T-helper 2 cell treated with Interferon-gamma antibody and Interleukin-4, amounts not matched to agents 5 μg/mL and 100 μg/mL, for 36 hours (primary cell): ENCODE results near the gene NUTM2F.
A peak's percentile ranks its signal among the peaks of the same experiment; 100 is the strongest.
"Not testable (repeated sequence)": the region's sequence is repeated elsewhere in the genome, so short reads cannot be mapped to it uniquely, and the experiment has no call there.

ENCODE experiments used
- DNase-seq: peaks from one replicate; pipeline ENCODE4 v3.0.0; 2021; ENCODE audit warnings: low spot score
- H3K27ac Mint-ChIP-seq: one replicate; pipeline ENCODE4 v1.8.0; 2021; ENCODE audit warnings: mild to moderate bottlenecking, mixed read lengths
- H3K27me3 Mint-ChIP-seq: one replicate; pipeline ENCODE4 v1.8.0; 2021; ENCODE audit warnings: low read depth, mixed read lengths
- H3K36me3 Mint-ChIP-seq: one replicate; pipeline ENCODE4 v1.8.0; 2021; ENCODE audit warnings: low read depth, mixed read lengths
- H3K4me1 Mint-ChIP-seq: one replicate; pipeline ENCODE4 v1.8.0; 2021; ENCODE audit warnings: low read depth, mixed read lengths
- H3K4me3 Mint-ChIP-seq: one replicate; pipeline ENCODE4 v1.8.0; 2022; ENCODE audit warnings: mild to moderate bottlenecking, moderate library complexity, mixed read lengths
- H3K9me3 Mint-ChIP-seq: one replicate; pipeline ENCODE4 v1.8.0; 2021; ENCODE audit warnings: mixed read lengths

The NUTM2F gene

GRCh38 chr9:94336445-94336844, 8.0 kb upstream of the NUTM2F start:
- H3K4me3 Mint-ChIP-seq, H3K9me3 Mint-ChIP-seq, H3K4me1 Mint-ChIP-seq, H3K27ac Mint-ChIP-seq, H3K36me3 Mint-ChIP-seq, DNase-seq, H3K27me3 Mint-ChIP-seq: not testable (repeated sequence)

DNA sequence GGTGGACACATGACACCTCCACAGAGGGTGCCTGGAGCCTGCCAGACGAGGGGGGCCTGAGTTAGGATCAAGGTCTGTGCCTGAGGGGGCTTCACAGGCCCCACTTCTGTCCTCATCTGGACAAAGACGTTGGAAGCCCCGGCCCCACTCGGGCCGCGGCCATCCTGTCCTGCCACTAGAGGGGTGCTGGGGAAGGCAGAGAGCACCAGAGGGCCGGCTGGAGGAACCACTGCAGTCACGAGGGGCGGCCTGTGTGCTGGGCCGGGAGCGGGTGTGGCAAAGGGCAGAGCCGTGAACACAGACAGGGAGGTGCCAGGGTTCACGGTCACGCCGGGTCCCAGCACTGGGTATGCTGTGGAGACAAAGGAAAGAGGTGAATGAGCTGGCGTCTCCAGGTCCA, 2.9 kb downstream of the NUTM2F start:
- not testable (repeated sequence) for DNase-seq, H3K27ac Mint-ChIP-seq, H3K4me1 Mint-ChIP-seq, H3K9me3 Mint-ChIP-seq, H3K36me3 Mint-ChIP-seq, H3K27me3 Mint-ChIP-seq, H3K4me3 Mint-ChIP-seq

DNA sequence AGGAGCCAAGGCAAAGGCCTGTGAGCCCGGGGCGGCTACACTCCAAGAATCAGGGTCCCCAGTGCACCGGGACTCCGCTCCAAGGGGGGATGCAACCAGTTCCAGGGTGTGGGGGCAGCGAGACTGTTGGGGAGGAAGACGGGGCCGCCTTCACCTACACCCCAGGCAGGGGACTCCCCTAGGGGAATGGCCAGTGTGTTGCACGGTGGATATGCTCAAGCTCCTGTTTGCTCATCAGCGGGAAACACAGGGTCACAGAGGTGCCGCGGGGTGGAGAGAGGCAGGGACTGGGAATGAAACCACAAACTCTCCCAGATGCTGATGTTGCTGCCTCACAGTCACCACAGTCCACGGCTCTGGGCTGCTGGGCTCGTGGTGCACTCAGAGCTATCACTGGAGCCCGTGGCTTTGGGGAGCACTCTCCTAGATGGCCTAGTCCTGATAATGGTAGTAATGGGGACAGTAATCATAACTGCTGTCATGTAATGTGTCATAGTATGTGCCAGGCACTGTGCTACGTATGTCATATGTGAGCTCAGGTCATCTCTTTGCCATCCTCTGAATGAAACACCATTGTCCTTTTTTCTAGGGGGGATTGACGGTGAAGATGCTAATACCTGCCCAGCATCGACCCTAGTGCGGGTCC, 5.2 kb downstream of the NUTM2F start:
- not testable (repeated sequence) for H3K27ac Mint-ChIP-seq, DNase-seq, H3K27me3 Mint-ChIP-seq, H3K9me3 Mint-ChIP-seq, H3K4me3 Mint-ChIP-seq, H3K4me1 Mint-ChIP-seq, H3K36me3 Mint-ChIP-seq

- H3K4me3 Mint-ChIP-seq, H3K27me3 Mint-ChIP-seq: not testable (repeated sequence)
These were observed 6.0 kb downstream of the NUTM2F start for GRCh38 chr9:94322342-94322940.

GRCh38 chr9:94317949-94318657, 10.3 kb downstream of the NUTM2F start:
- not testable (repeated sequence) for DNase-seq, H3K36me3 Mint-ChIP-seq, H3K9me3 Mint-ChIP-seq, H3K4me1 Mint-ChIP-seq, H3K4me3 Mint-ChIP-seq, H3K27ac Mint-ChIP-seq, H3K27me3 Mint-ChIP-seq

More at GRCh38 chr9:94322342-94322940, 6.0 kb downstream of the NUTM2F start:
- not testable (repeated sequence) for DNase-seq, H3K36me3 Mint-ChIP-seq, H3K9me3 Mint-ChIP-seq, H3K27ac Mint-ChIP-seq, H3K4me1 Mint-ChIP-seq

- not testable (repeated sequence) for H3K9me3 Mint-ChIP-seq, DNase-seq, H3K27ac Mint-ChIP-seq, H3K27me3 Mint-ChIP-seq, H3K4me1 Mint-ChIP-seq, H3K4me3 Mint-ChIP-seq, H3K36me3 Mint-ChIP-seq
These were observed 12.2 kb downstream of the NUTM2F start for GRCh38 chr9:94316236-94316635.

DNA sequence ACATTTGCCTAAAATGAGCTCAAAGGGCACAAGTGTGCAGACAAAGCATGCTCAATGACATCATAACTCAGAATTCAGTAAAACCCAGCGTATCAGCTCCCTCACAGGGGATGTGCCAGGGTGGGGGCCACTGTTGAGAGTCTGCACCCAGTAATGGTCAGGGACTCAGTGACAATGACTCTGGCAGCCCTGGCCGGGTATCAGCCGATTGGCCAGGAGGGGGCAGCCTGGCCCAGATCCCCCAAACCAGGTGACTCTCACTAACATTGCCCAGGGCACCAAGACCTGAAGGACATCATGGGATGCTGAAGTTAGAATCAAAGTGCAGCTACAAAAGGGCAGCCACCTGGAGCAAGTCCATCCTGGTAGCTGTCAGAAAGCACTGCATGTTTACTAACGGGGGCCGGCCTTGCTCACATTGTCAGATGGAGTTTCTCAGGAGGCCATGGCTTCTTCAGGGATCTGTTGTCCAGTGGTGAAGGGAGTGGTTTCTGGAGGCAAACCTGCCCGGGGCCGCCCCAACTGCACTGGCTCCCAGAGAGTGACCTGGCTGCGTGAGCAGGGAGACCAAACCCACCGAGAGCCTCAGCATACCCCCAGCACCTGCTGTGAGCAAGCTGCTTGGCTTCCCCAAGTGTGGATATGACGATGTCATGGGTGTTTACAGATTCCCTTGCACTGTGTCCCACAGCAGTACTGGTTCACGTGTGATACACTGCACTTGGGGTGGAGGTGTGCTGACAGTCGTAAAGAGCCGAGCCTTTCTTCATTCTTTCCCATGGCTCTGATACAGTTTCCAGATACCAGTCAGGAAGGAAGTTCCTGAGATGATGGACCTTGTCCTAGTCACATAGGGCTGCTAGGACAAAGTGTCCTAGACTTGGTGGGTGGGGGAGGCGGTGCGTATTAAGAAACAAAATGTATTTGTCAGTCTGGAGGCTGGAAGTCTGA, 13.1 kb downstream of the NUTM2F start:
- H3K9me3 Mint-ChIP-seq, DNase-seq, H3K4me3 Mint-ChIP-seq, H3K27me3 Mint-ChIP-seq, H3K27ac Mint-ChIP-seq, H3K4me1 Mint-ChIP-seq, H3K36me3 Mint-ChIP-seq: not testable (repeated sequence)

GRCh38 chr9:94303321-94303720, 25.1 kb downstream of the NUTM2F start:
- Mint-ChIP-seq H3K9me3 (no peaks in the 10 kb centered on the region), H3K36me3 (no peaks in the 10 kb centered on the region), H3K27ac (no peak overlapping the region), H3K4me3 (no peak overlapping the region), H3K27me3 (no peaks in the 10 kb centered on the region), H3K4me1 (no peaks in the 10 kb centered on the region)
- no peak for DNase-seq

GRCh38 chr9:94302426-94302825, 26.0 kb downstream of the NUTM2F start:
- no peaks in the 10 kb centered on the region for H3K27me3 Mint-ChIP-seq
- H3K9me3 Mint-ChIP-seq: no peaks in the 10 kb centered on the region
- H3K4me3 Mint-ChIP-seq: no peak overlapping the region
- H3K27ac Mint-ChIP-seq: no peak overlapping the region
- DNase-seq: no peak
- no peaks in the 10 kb centered on the region for H3K4me1 Mint-ChIP-seq
- H3K36me3 Mint-ChIP-seq: no peaks in the 10 kb centered on the region

GRCh38 chr9:94301583-94301982, 26.9 kb downstream of the NUTM2F start:
- Mint-ChIP-seq H3K4me3 (no peak overlapping the region), H3K27ac (no peak overlapping the region), H3K9me3 (no peaks in the 10 kb centered on the region), H3K36me3 (peaks cover 4% of the 10 kb centered on the region), H3K4me1 (no peaks in the 10 kb centered on the region), H3K27me3 (no peaks in the 10 kb centered on the region)
- DNase-seq: no peak

GRCh38 chr9:94300470-94301301, 27.8 kb downstream of the NUTM2F start:
- peak; percentile 12 for DNase-seq
- H3K9me3 Mint-ChIP-seq: no peaks in the 10 kb centered on the region
- H3K27ac Mint-ChIP-seq: no peak overlapping the region
- no peak overlapping the region for H3K4me3 Mint-ChIP-seq
- H3K36me3 Mint-ChIP-seq: peaks cover 9% of the 10 kb centered on the region
- no peaks in the 10 kb centered on the region for H3K27me3 Mint-ChIP-seq
- H3K4me1 Mint-ChIP-seq: no peaks in the 10 kb centered on the region

GRCh38 chr9:94298949-94299599, 29.4 kb downstream of the NUTM2F start:
- DNase-seq: no peak
- Mint-ChIP-seq H3K27ac (no peak overlapping the region), H3K27me3 (no peaks in the 10 kb centered on the region), H3K4me3 (no peak overlapping the region), H3K4me1 (no peaks in the 10 kb centered on the region), H3K36me3 (peaks cover 10% of the 10 kb centered on the region), H3K9me3 (no peaks in the 10 kb centered on the region)

- Mint-ChIP-seq H3K36me3 (peaks cover 33% of the 10 kb centered on the region), H3K9me3 (peaks cover 5% of the 10 kb centered on the region), H3K4me3 (no peak overlapping the region), H3K27ac (no peak overlapping the region), H3K4me1 (no peaks in the 10 kb centered on the region), H3K27me3 (no peaks in the 10 kb centered on the region)
- no peak for DNase-seq
These were observed 38.8 kb downstream of the NUTM2F start for GRCh38 chr9:94289691-94290090.
